ENCODE data around the gene GDA.

GDA gene

DNA sequence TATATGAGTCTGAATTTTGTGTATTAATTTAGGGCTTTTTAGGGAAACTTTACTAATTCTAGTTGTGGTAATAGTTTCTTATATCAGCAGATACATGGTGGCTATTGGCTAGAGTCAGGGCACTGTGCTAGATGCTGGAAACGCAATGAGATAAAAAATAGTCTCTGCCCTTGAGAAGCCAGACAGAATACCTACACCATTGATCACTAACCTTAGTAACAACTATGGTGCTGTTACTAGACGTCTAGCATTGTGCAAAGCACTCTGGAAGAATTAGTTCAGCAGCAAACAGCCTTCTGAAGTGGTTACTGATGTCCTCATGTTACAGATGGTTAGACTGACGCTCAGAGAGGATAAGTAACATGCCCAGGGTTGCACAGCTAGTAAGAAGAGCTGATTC lies 61.8 kb downstream of the GDA start:
- Histone ChIP-seq H3K36me3 (ENCODE audit: low read depth) (no peaks in the 10 kb centered on the region), H3K27me3 (ENCODE audit: insufficient read depth, poor library complexity, severe bottlenecking) (peaks cover 4% of the 10 kb centered on the region), H3K4me3 (ENCODE audit: severe bottlenecking) (no peak overlapping the region), H3K27ac (ENCODE audit: poor library complexity, severe bottlenecking) (peak overlapping the region; percentile 27), H3K9me3 (ENCODE audit: severe bottlenecking) (no peaks in the 10 kb centered on the region), H3K4me1 (ENCODE audit: insufficient read depth, poor library complexity, severe bottlenecking) (peaks cover 22% of the 10 kb centered on the region)
- TF ChIP-seq, protein P1, sequence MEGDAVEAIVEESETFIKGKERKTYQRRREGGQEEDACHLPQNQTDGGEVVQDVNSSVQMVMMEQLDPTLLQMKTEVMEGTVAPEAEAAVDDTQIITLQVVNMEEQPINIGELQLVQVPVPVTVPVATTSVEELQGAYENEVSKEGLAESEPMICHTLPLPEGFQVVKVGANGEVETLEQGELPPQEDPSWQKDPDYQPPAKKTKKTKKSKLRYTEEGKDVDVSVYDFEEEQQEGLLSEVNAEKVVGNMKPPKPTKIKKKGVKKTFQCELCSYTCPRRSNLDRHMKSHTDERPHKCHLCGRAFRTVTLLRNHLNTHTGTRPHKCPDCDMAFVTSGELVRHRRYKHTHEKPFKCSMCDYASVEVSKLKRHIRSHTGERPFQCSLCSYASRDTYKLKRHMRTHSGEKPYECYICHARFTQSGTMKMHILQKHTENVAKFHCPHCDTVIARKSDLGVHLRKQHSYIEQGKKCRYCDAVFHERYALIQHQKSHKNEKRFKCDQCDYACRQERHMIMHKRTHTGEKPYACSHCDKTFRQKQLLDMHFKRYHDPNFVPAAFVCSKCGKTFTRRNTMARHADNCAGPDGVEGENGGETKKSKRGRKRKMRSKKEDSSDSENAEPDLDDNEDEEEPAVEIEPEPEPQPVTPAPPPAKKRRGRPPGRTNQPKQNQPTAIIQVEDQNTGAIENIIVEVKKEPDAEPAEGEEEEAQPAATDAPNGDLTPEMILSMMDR (IDR thresholded peaks at IDR 0.05; ENCODE audit: poor library complexity, severe bottlenecking), result no peak
- ATAC-seq (ENCODE audit: low read depth), result peak; percentile 74
- no peak for DNase-seq (ENCODE audit: low spot score)

DNA sequence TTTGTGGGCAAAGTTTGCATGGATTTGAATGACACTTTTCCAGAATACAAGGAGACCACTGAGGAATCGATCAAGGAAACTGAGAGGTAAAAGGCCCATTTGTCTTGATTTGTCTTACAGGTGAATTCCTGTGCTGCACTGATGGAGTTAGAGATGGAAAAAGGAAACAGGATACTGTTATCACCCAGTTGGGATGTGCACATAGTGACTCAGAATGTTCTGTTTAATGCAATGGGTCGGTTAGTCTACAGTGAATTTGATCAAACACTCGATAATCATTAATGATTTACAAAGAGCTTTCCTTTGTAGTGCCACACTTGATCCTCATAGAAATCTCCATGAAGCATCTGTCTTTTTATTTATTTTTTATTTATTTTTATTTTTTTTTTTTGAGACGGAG lies 64.7 kb downstream of the GDA start:
- TF ChIP-seq, protein P1 (IDR thresholded peaks at IDR 0.05; ENCODE audit: poor library complexity, severe bottlenecking), result no peak
- no peaks in the 10 kb centered on the region for H3K36me3 ChIP-seq (ENCODE audit: low read depth)
- H3K4me1 ChIP-seq (ENCODE audit: insufficient read depth, poor library complexity, severe bottlenecking), result peaks cover 30% of the 10 kb centered on the region
- H3K9me3 ChIP-seq (ENCODE audit: severe bottlenecking), result no peaks in the 10 kb centered on the region
- H3K27ac ChIP-seq (ENCODE audit: poor library complexity, severe bottlenecking), result no peak overlapping the region
- no peak for DNase-seq (ENCODE audit: low spot score)
- peaks cover 4% of the 10 kb centered on the region for H3K27me3 ChIP-seq (ENCODE audit: insufficient read depth, poor library complexity, severe bottlenecking)
- ATAC-seq (ENCODE audit: low read depth), result no peak
- H3K4me3 ChIP-seq (ENCODE audit: severe bottlenecking), result no peak overlapping the region

DNA sequence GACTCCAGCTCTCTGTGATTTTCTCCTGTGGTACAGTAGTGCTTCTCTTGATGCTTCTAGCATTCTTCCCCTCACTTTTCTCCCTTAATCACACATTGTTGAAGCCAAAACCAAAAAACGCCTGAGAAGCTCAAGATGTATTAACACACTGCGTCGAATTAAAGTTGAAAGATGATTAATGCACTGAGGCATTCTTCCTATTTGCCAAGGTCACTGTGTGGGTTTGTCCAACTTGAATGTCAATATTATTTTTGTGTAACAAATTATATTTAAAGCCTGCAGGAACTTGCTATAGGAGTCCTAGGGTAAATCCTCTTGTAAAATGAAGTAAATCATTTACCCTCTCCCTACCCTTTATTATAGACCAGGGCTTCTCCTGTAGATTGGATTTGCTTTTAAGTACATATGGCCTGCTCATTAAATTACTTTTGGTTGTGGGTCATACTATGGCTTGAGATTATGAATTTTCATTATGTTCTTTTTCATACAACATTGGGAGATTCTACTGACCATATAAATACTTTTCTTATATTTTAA lies 68.1 kb downstream of the GDA start:
- ATAC-seq (ENCODE audit: low read depth) (peak; percentile 88), DNase-seq (ENCODE audit: low spot score) (no peak)
- no peak overlapping the region for H3K27ac ChIP-seq (ENCODE audit: poor library complexity, severe bottlenecking)
- H3K9me3 ChIP-seq (ENCODE audit: severe bottlenecking), result no peaks in the 10 kb centered on the region
- peaks cover 8% of the 10 kb centered on the region for H3K4me1 ChIP-seq (ENCODE audit: insufficient read depth, poor library complexity, severe bottlenecking)
- TF ChIP-seq, protein P1 (IDR thresholded peaks at IDR 0.05; ENCODE audit: poor library complexity, severe bottlenecking), result no peak
- H3K27me3 ChIP-seq (ENCODE audit: insufficient read depth, poor library complexity, severe bottlenecking), result no peaks in the 10 kb centered on the region
- H3K36me3 ChIP-seq (ENCODE audit: low read depth), result no peaks in the 10 kb centered on the region
- H3K4me3 ChIP-seq (ENCODE audit: severe bottlenecking), result no peak overlapping the region

DNA sequence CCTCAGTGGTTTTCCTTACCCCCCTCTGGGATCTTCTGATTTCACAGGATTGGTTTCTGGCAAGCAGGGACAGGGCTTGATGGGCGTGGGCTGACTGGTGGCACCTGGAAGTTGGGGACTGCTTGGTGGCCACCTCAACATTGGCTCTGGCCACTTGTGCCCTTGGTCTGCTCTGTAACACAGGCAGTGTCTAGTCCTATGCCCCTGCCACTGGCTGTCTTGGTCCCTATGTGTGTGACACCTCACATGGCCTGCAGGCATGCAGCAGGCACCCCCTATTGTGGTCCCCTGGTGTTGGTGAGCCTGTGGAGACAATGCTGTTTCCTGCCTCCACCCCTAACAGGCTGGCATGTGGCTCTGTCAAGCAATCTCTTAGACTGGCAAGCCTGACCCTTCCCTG lies 71.3 kb downstream of the GDA start:
- TF ChIP-seq, protein P1 (IDR thresholded peaks at IDR 0.05; ENCODE audit: poor library complexity, severe bottlenecking), result no peak
- H3K4me3 ChIP-seq (ENCODE audit: severe bottlenecking), result no peak overlapping the region
- ATAC-seq (ENCODE audit: low read depth) (no peak), DNase-seq (ENCODE audit: low spot score) (no peak)
- H3K27ac ChIP-seq (ENCODE audit: poor library complexity, severe bottlenecking), result no peak overlapping the region
- no peaks in the 10 kb centered on the region for H3K27me3 ChIP-seq (ENCODE audit: insufficient read depth, poor library complexity, severe bottlenecking)
- H3K36me3 ChIP-seq (ENCODE audit: low read depth), result no peaks in the 10 kb centered on the region
- peaks cover 8% of the 10 kb centered on the region for H3K4me1 ChIP-seq (ENCODE audit: insufficient read depth, poor library complexity, severe bottlenecking)
- H3K9me3 ChIP-seq (ENCODE audit: severe bottlenecking), result no peaks in the 10 kb centered on the region

DNA sequence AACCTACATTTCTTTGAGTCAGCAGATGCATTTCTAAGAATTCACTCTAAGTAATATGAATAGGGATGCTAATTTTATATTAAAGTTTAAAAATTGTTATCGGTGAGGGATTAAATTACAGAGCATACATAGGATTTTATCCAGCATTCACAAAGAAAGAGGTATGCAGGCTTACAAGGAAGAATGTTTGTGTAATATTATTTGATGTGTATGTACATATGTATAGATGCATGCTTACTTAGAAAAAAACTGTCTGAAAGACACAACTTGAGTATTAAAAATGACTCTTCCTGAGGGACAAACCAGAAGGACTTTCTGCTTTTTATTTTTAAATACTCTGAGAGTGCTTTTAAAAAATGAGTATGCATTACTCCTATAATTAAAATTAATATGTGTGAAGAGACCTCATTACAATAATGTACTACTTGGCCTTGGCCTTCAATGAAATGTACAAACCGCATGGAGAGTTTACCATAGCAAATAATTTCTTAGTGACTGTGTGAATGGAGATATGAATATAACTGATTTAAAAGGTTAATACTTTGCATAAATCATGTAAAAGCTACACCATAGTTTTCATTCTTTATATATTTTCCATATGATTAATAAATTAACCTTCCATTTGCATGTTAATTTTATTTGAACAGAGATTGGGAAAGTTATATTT lies 77.0 kb downstream of the GDA start:
- Histone ChIP-seq H3K27me3 (ENCODE audit: insufficient read depth, poor library complexity, severe bottlenecking) (no peaks in the 10 kb centered on the region), H3K27ac (ENCODE audit: poor library complexity, severe bottlenecking) (no peak overlapping the region), H3K4me1 (ENCODE audit: insufficient read depth, poor library complexity, severe bottlenecking) (no peaks in the 10 kb centered on the region), H3K9me3 (ENCODE audit: severe bottlenecking) (no peaks in the 10 kb centered on the region), H3K4me3 (ENCODE audit: severe bottlenecking) (no peak overlapping the region), H3K36me3 (ENCODE audit: low read depth) (no peaks in the 10 kb centered on the region)
- TF ChIP-seq, protein P1 (IDR thresholded peaks at IDR 0.05; ENCODE audit: poor library complexity, severe bottlenecking), result no peak
- ATAC-seq (ENCODE audit: low read depth), result no peak
- DNase-seq (ENCODE audit: low spot score), result no peak

Data from RWPE2 (cell line).